Measurements from ENCODE around the gene PPP1R15A.
A peak's percentile ranks its signal among the peaks of the same experiment; 100 is the strongest.

- TF ChIP-seq EZH2 (IDR thresholded peaks at IDR 0.05; ENCODE audit: borderline replicate concordance, insufficient read depth, low read length, poor library complexity, severe bottlenecking) (no peak), POLR2AphosphoS5 (IDR thresholded peaks at IDR 0.05) (no peak), TAF1 (IDR thresholded peaks at IDR 0.05; ENCODE audit: low read depth) (no peak), CTCF (IDR thresholded peaks at IDR 0.05; ENCODE audit: poor library complexity, severe bottlenecking) (no peak), SMC3 (conservative IDR thresholded peaks at IDR 0.05; ENCODE audit: poor library complexity) (peak; percentile 17)
These were observed 35.9 kb upstream of the PPP1R15A start, which contains the start of gene HSD17B14 for GRCh38 chr19:48836089-48837017.

All from neural cell (in vitro differentiated cells).